ENCODE measurements around the gene BTG3. TPM values are rescaled to one million over a fixed set of nuclear protein-coding genes. Genes with fewer than 3 reads are reported as not detected.

BTG3 gene, protein sequence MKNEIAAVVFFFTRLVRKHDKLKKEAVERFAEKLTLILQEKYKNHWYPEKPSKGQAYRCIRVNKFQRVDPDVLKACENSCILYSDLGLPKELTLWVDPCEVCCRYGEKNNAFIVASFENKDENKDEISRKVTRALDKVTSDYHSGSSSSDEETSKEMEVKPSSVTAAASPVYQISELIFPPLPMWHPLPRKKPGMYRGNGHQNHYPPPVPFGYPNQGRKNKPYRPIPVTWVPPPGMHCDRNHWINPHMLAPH
- polyA plus RNA-seq (2013, experiment 1 of 2; ENCODE audit: insufficient read length), result 33.7 TPM
- polyA plus RNA-seq (2013, experiment 2 of 2; ENCODE audit: insufficient read length), result 34.0 TPM

GRCh38 chr21:17612565-17613241, at the start of gene BTG3:
BTG3 (minus strand) TSS chr21:17612901; CDS start chr21:17609144, 3,757 bp downstream.
- peak; percentile 87 for DNase-seq

DNA sequence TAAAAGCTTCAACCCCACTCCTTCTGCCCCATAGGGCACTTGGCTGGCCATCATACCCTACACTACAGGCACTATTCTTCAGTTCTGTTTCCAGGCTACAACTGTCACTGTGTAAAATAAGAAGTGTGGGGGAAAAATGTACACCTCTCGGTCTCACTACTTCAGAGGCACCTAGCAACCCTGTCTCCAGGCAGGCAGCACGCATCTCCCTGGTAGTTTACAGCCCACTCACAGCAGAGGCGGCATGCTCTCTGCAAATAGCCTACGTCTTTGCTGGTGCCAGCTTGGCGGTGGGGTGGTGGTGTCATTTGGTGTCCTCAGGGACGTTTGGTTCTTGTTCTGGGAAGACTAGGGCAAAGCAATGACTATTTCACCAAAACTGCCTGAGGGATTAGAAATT, 48.2 kb upstream of the BTG3 start:
- DNase-seq, result no peak

DNA sequence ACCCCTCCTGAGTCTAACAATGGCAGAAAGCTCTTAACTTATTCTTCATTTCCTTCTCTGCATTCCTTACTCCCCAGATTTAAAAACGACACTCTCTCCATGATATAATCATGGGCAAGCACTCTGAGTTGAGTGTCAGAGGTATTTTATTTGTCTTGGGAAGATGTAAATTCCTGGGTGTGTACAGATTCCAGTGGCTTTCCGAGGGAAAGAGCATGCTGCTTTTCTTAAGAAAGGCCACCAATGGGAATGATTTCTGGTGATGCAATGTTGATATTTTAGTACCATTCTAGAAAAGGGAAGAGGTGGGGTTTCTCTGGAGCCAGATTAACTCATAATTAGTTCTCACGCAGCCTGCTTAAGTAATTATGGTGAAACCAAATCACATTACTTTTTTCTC, 47.8 kb upstream of the BTG3 start:
- no peak for DNase-seq

DNA sequence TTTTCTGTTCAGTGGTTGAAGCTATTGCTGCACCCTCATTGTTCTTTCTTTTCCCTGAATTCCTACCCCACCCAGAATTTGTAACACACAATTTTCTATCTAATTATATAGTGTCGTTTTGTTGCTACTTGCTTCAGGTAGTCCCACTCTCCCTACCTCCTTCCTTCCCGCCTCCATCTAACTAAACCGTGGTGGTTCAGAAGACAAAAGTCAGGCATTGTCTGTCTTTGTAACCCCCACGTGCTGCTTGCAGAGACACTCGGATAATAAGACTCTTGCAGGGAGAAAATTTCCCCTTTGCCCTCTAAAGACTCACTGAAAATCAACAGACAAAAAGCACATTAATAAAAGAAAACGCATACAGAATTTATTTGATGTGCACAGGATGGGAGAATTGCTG, 46.2 kb upstream of the BTG3 start:
- no peak for DNase-seq

DNA sequence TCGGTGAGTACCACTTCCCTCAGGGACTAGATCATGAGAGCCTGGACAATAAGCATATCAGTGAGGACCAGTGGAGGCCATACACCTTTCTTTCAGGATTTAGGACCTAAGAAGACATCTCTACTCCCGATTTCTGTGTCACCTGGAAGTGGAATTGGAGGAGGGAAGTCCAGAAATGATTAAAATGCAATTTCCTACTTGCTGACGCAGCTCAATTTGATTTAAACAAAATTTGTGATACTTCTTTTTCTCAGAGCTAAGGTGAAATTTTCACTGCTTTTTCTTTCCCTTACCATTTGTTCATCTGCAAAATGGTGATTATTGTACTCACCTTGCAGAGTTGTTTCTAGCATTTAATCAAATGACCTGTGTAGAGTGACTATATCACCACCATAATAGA, 38.8 kb upstream of the BTG3 start:
- no peak for DNase-seq

DNA sequence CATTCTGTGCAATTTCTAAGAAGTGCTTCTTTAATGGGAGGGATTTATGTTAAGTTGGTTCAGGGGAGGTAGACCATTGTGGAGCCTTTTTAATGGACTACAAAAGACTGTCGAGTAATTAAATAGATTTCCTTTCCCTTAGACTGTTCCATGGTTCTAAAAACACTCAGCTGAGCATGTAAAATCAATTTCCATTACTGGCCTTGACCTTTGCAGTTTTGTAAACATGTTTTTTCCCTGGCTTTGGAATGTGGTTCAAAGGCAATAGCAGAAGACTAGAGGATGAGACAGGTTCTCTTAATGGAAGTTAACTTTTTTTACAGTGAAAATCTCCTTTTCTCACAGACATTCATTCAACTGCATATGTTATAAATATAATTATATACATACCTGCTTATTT, 37.6 kb upstream of the BTG3 start:
- no peak for DNase-seq

DNA sequence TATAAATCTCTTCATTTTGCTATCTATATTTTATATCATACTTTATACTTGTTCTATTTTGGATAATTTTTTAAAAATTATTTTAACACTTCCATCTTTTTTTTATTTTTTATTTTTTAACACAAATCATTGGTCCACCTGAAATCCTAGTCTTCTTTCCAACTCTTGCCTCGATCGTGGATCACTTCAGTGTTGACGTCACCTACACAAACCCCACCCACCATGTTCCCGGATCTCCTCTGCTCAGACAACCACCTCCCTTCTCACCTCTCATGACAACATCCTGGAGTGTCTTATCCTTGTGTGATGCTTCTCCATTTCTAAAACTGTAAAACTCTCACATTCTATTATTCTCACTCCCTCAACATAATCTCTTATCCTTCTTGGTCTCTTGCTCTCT, 34.1 kb upstream of the BTG3 start:
- DNase-seq, result no peak

DNA sequence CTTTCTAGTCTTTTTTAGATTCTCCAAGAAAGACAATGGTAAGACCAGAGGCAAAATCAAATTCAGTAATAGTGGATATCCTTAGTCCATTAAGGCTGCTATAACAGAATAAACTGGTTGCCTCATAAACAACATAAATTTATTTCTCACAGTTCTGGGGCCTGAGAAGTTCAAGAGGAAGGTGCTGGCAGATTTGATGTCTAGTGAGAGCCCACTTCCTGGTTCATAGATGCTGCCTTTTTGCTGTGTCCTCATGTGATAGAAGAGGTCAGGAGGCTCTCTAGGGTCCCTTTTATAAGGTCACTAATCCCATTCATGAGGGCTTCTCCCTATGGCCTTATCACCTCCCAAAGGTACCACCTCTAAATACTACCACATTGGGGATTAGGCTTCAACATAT, 31.5 kb upstream of the BTG3 start:
- DNase-seq, result no peak

DNA sequence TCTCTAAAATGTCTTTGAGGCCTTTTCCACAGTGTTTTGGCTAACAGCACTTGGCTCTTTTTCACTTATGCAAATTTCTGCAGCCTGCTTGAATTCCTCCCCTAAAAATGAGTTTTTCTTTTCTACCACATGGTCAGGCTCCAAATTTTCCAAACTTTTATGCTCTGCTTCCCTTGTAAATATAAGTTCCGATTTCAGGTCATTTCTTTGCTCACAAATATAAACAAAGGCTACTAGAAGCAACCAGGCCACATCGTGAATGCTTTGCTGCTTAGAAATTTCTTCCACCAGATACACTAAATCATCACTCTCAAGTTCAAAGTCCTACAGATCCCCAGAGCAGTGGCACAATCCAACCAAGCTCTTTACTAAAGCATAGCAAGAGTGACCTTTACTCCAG, 28.1 kb upstream of the BTG3 start:
- no peak for DNase-seq

DNA sequence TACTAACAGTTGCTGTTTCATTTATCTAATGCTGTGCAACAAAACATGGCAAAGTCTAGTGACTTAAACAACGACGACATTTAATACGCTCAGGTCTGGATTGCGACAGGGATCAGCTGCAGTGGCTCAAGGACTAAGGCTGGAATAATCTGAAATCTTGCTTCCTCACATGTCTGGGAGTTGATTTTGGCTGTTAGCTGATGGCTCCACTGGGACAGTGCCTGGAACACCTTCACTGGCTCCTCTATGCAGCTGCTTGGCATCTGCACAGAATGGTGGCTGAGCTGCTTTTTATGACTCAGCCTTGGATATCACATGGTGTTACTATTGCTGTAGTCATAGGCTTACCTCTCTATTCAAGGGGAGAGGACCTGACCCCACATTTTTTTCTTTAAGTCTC, 24.0 kb upstream of the BTG3 start:
- no peak for DNase-seq

- DNase-seq, result no peak
These were observed 18.5 kb upstream of the BTG3 start for GRCh38 chr21:17631195-17631594.

GRCh38 chr21:17622018-17622417, 9.3 kb upstream of the BTG3 start:
- no peak for DNase-seq

DNA sequence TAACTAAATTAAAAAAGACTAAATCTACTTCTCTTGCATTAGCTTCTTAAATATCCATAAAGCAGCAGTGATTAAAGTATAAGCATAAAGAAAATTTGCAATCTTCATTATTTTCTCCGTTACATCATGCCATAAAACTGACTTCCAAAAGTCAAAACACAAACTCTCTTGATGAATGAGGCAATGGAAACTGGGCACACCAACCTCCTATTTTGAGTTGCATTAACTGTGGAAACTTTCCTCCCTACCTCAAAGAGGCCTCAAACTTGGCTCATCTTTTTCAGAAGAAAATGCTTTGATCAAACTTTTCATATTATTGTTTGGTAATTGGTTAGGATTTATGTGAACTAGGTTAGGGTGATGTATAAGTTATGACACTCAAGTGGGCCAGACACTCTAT, 4.1 kb upstream of the BTG3 start:
- no peak for DNase-seq

GRCh38 chr21:17613242-17613676, 558 bp upstream of the BTG3 start:
- peak; percentile 7 for DNase-seq

GRCh38 chr21:17612023-17612564, 607 bp downstream of the BTG3 start:
- peak; percentile 24 for DNase-seq

GRCh38 chr21:17611414-17612022, 1.2 kb downstream of the BTG3 start:
- peak; percentile 87 for DNase-seq

GRCh38 chr21:17610911-17611310, 1.8 kb downstream of the BTG3 start:
- DNase-seq, result peak; percentile 6

- DNase-seq, result no peak
These were observed 3.0 kb downstream of the BTG3 start for GRCh38 chr21:17609681-17610080.

GRCh38 chr21:17607684-17608083, 5.0 kb downstream of the BTG3 start:
- DNase-seq, result no peak

- DNase-seq, result peak; percentile 35
These were observed 9.8 kb downstream of the BTG3 start for GRCh38 chr21:17602874-17603273.

- DNase-seq, result no peak
These were observed 14.3 kb downstream of the BTG3 start for GRCh38 chr21:17598437-17598836.

GRCh38 chr21:17597680-17598079, 15.0 kb downstream of the BTG3 start:
- no peak for DNase-seq

- peak; percentile 9 for DNase-seq
These were observed 22.3 kb downstream of the BTG3 start for GRCh38 chr21:17590430-17590829.
